NT2/D1 (cell line): Measurements from ENCODE around the gene ZNF516.

Experiments
- YY1 ChIP-seq: IDR thresholded peaks from 2 replicates; pipeline ENCODE4 v1.6.1; 2011; ENCODE audit not compliant: insufficient read length, insufficient read depth
- ZNF274 ChIP-seq: IDR thresholded peaks from 2 replicates; pipeline ENCODE4 v1.6.1; 2011; ENCODE audit warnings: mild to moderate bottlenecking, low read depth, low read length

DNA sequence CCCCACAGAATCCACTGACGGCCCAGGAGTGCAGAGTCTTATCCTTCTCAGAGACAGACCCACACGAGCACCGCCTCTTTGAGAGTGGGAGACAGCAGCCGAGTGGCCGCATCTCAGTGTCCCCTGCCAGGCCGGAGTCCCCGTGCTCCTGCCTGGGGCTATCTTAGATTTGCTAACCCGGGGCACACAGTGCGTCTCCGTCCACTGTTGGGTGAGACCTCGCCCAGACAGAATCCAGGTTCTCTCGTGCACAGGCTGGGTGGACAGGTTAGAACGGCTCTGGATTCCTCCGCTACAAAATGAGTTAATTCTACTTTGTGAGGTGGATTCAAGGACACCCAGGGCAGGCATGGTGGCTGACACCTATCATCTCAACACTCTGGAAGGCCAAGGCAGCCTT is 88.3 kb downstream of the ZNF516 start:
- TF ChIP-seq YY1: no peak
- TF ChIP-seq ZNF274: no peak
